ENCODE data around the gene MCF2L.

GRCh38 chr13:112969692-112970338 lies 801 bp downstream of the MCF2L start:
- no peak for TF ChIP-seq EZH2 (IDR thresholded peaks at IDR 0.05; ENCODE audit: low read length, unreplicated experiment)
- no peak for TF ChIP-seq CTCF (conservative IDR thresholded peaks at IDR 0.05; ENCODE audit: low read depth, low read length)
- TF ChIP-seq EZH2phosphoT487 (IDR thresholded peaks at IDR 0.05; ENCODE audit: borderline replicate concordance, low read length), result peak; percentile 36; the same call in 1 of the 2 replicates
